ENCODE data around the gene QRICH2. TPM values are rescaled to one million over a fixed set of nuclear protein-coding genes. Genes with fewer than 3 reads are reported as not detected.

The QRICH2 gene
- total and polyA plus RNA-seq, 2 of the 4 experiments (the other 2 are of a cell fraction) = 4.3 to 4.8 TPM

DNA sequence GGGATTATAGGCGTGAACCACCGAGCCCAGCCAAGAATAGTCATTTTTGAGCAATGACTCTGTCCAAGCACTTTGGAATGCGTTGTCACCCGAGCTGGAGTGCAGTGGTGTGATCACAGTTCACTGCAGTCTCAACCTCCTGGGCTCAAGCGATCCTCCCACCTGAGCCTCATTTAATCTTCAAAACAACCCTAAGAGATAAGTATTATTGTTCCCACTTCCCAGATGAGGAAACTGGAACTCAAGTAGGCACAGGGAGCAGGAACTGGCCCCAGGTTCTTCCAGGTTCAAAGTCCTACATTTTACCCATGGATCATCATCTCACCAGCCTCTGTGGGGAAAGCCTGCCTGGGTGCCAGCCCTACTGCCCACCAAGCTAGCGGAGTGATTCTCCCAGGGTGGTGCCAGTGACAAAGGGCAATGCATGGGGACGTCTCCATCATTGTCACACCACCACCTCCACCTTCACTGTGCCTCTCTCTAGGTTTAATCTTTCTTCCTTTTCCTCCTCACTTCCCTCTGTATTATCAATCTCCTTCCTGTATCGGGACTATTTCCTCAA, 56.5 kb downstream of the QRICH2 start:
- H3K18ac ChIP-seq (ENCODE audit: low read depth, low read length) = no peak overlapping the region
- H3K56ac ChIP-seq (ENCODE audit: extremely low read depth, insufficient read depth, low read length) = no peak overlapping the region
- no peaks in the 10 kb centered on the region for H3K36me3 ChIP-seq (ENCODE audit: control insufficient read depth, insufficient read depth, low read length)
- intact Hi-C loops (cut with micrococcal nuclease) = no loop called here
- H4K91ac ChIP-seq (ENCODE audit: insufficient read depth, low read depth, low read length) = no peak overlapping the region
- H3K4ac ChIP-seq (ENCODE audit: low read depth, low read length) = peak overlapping the region; percentile 47
- H3K27ac ChIP-seq (ENCODE audit: insufficient read depth, low read length) = no peak overlapping the region
- H3K14ac ChIP-seq (replicated peaks; ENCODE audit: low read depth, low read length) = peak overlapping the region; percentile 30; the same call in 1 of the 2 replicates
- H3K4me1 ChIP-seq (ENCODE audit: control insufficient read depth, insufficient read depth, low read length) = peaks cover 14% of the 10 kb centered on the region
- no peak overlapping the region for H3K4me2 ChIP-seq (ENCODE audit: low read depth, low read length)
- peak overlapping the region; percentile 57 for H2AK5ac ChIP-seq (ENCODE audit: low read depth, low read length)
- H2BK20ac ChIP-seq (ENCODE audit: low read depth, low read length) = peak overlapping the region; percentile 13; the same call in 1 of the 2 replicates
- no peak overlapping the region for H3K4me3 ChIP-seq (ENCODE audit: insufficient read depth, low read depth, low read length)
- H2BK15ac ChIP-seq (ENCODE audit: low read depth, low read length) = peak overlapping the region; percentile 29; the same call in 1 of the 3 replicates
- in situ Hi-C loops (cut with MboI; ENCODE audit: low sequenced_read_pairs) = no loop called here
- peak overlapping the region; percentile 60 for H2AFZ ChIP-seq (replicated peaks; ENCODE audit: low read length, poor library complexity)
- H3K23ac ChIP-seq (ENCODE audit: low read depth, low read length) = no peak overlapping the region
- H3K9me1 ChIP-seq (ENCODE audit: insufficient read depth, low read length) = peaks cover 18% of the 10 kb centered on the region
- no peaks in the 10 kb centered on the region for H3K9me3 ChIP-seq (ENCODE audit: control insufficient read depth, insufficient read depth, low read length)
- H3K79me1 ChIP-seq (ENCODE audit: low read depth in 1 of 2, low read length in 2 of 2) = no peaks in the 10 kb centered on the region; a peak in 1 of 4 replicates
- H3K9ac ChIP-seq (ENCODE audit: low read depth, low read length) = no peak overlapping the region
- ATAC-seq (ENCODE audit: low read depth) (no peak), DNase-seq (no peak)
- CTCF ChIA-PET = interaction anchor here (0.5 to 0.6 kb wide), 2 partner anchors 10 to 226 kb away, joined by 3 to 4 read pairs; no protein-coding TSS in a partner anchor
- H4K20me1 ChIP-seq (ENCODE audit: insufficient read depth, low read length) = no peaks in the 10 kb centered on the region; the same call in 1 of the 2 replicates
- POLR2A ChIA-PET (ENCODE audit: unreplicated experiment) = no interaction called here
- WGBS, 2 experiments (ENCODE audit: extremely low coverage in 2 of 2, insufficient read length in 1 of 2) = 60% methylated on average over 1 of the region's 8 CpGs; no CpG with 5 or more reads in 1 of the 2 experiments
- peak overlapping the region; percentile 60 for H2AK9ac ChIP-seq (replicated peaks; ENCODE audit: low read depth, low read length, poor library complexity)
- BruUV-seq (replicated peaks) = no TSS peak
- dilution Hi-C loops (cut with HindIII; ENCODE audit: low sequenced_read_pairs, unreplicated experiment) = no loop called here
- peak overlapping the region; percentile 43 for H2BK120ac ChIP-seq (ENCODE audit: low read depth, low read length)
- H4K8ac ChIP-seq (ENCODE audit: low read depth in 2 of 2, low read length in 2 of 2) = peak overlapping the region in 1 of 2 experiments; percentile 6; a peak in 1 of 4 replicates
- H4K5ac ChIP-seq (ENCODE audit: low read depth, low read length) = no peak overlapping the region
- no peaks in the 10 kb centered on the region for H3K27me3 ChIP-seq (ENCODE audit: control insufficient read depth, insufficient read depth, low read length)
- TF ChIP-seq RAD21 (IDR thresholded peaks at IDR 0.05; ENCODE audit: low read length) = no peak
- TF ChIP-seq RFX5 (IDR thresholded peaks at IDR 0.05; ENCODE audit: low read depth, low read length) = no peak
- TF ChIP-seq POLR2A (IDR thresholded peaks at IDR 0.05; ENCODE audit: low read depth, low read length) = no peak
- TF ChIP-seq MAFK (IDR thresholded peaks at IDR 0.05; ENCODE audit: low read depth, low read length) = no peak
- TF ChIP-seq, protein P1, sequence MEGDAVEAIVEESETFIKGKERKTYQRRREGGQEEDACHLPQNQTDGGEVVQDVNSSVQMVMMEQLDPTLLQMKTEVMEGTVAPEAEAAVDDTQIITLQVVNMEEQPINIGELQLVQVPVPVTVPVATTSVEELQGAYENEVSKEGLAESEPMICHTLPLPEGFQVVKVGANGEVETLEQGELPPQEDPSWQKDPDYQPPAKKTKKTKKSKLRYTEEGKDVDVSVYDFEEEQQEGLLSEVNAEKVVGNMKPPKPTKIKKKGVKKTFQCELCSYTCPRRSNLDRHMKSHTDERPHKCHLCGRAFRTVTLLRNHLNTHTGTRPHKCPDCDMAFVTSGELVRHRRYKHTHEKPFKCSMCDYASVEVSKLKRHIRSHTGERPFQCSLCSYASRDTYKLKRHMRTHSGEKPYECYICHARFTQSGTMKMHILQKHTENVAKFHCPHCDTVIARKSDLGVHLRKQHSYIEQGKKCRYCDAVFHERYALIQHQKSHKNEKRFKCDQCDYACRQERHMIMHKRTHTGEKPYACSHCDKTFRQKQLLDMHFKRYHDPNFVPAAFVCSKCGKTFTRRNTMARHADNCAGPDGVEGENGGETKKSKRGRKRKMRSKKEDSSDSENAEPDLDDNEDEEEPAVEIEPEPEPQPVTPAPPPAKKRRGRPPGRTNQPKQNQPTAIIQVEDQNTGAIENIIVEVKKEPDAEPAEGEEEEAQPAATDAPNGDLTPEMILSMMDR (conservative IDR thresholded peaks at IDR 0.05; ENCODE audit: low read depth, low read length) = no peak
- TF ChIP-seq, protein P2, sequence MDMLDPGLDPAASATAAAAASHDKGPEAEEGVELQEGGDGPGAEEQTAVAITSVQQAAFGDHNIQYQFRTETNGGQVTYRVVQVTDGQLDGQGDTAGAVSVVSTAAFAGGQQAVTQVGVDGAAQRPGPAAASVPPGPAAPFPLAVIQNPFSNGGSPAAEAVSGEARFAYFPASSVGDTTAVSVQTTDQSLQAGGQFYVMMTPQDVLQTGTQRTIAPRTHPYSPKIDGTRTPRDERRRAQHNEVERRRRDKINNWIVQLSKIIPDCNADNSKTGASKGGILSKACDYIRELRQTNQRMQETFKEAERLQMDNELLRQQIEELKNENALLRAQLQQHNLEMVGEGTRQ (IDR thresholded peaks at IDR 0.05; ENCODE audit: low read depth, low read length) = no peak
- no peak for TF ChIP-seq MAZ (IDR thresholded peaks at IDR 0.05; ENCODE audit: borderline replicate concordance, low read depth, low read length)
- TF ChIP-seq CEBPB (IDR thresholded peaks at IDR 0.05; ENCODE audit: low read depth, low read length) = no peak
- TF ChIP-seq, protein P3, sequence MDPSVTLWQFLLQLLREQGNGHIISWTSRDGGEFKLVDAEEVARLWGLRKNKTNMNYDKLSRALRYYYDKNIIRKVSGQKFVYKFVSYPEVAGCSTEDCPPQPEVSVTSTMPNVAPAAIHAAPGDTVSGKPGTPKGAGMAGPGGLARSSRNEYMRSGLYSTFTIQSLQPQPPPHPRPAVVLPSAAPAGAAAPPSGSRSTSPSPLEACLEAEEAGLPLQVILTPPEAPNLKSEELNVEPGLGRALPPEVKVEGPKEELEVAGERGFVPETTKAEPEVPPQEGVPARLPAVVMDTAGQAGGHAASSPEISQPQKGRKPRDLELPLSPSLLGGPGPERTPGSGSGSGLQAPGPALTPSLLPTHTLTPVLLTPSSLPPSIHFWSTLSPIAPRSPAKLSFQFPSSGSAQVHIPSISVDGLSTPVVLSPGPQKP (IDR thresholded peaks at IDR 0.05; ENCODE audit: borderline replicate concordance, low read depth, low read length) = no peak
- no peak for TF ChIP-seq RCOR1 (IDR thresholded peaks at IDR 0.05; ENCODE audit: insufficient replicate concordance, low read length)
- peak overlapping the region; percentile 32 for H2BK5ac ChIP-seq (ENCODE audit: low read depth, low read length, poor library complexity, severe bottlenecking)
